K562 (cell line): ENCODE data around the gene PNPLA2. TPM values are rescaled to one million over a fixed set of nuclear protein-coding genes. Genes with fewer than 3 reads are reported as not detected.

Source experiments
- ATAC-seq: fragments of 200-7000 bp; cut with Tn5 transposase; 3 replicates; pipeline ENCODE4 v1.9.1; 2020; ENCODE audit warnings: moderate library complexity
- BruUV-seq: library from RNA; stranded (reverse); fragments of 400-500 nt; replicated peaks from 2 replicates; lab custom pipeline; 2021; lab: Mats Ljungman, UMichigan
- CTCF ChIA-PET: fragments of 300-600 bp; formaldehyde crosslinking; extraction: SDS; loops from one replicate; lab custom pipeline; 2021; ENCODE audit warnings: low intra/inter-chr PET ratio; lab: Yijun Ruan, JAX
- POLR2A ChIA-PET: fragments of 300-600, 350-650 bp; sonication (Branson Sonifier 250); formaldehyde crosslinking; extraction: SDS; loops from one replicate; lab custom pipeline; 2021; ENCODE audit warnings: antibody characterized with exemption, inconsistent platforms; lab: Yijun Ruan, JAX
- DNase-seq, 4 experiments: peaks; one replicate each; pipeline versions ENCODE4 v3.0.0 to v3.0.0-alpha.2; 2011 to 2018; ENCODE audit warnings: low spot score in 3 of 4, mixed read lengths in 3 of 4; ENCODE audit errors: extremely low read depth in 1 of 4
- FAIRE-seq: peaks from 2 replicates; lab custom pipeline; 2011; peaks lifted over from hg19 to GRCh38; lab: Jason Lieb, UNC
- H2AFZ ChIP-seq: 2 replicates; pipeline ENCODE4 v1.6.0; 2011; ENCODE audit warnings: low read depth, low read length, control low read depth, inconsistent platforms
- H3K27ac ChIP-seq: fragments of 200-600 bp; 3 replicates; pipeline ENCODE4 v1.8.0; 2011; ENCODE audit warnings: low read depth, mild to moderate bottlenecking, control low read depth, inconsistent platforms, low read length, moderate library complexity, mixed read lengths; ENCODE audit errors: extremely low read depth
- H3K27me3 ChIP-seq, 2 experiments: fragments of 300-600 bp in 1 of 2; 2 replicates in 1 of 2; 3 replicates in 1 of 2; pipeline versions ENCODE4 v1.6.0 to v1.8.0; 2011; ENCODE audit warnings: inconsistent platforms in 2 of 2, low read length in 2 of 2, mild to moderate bottlenecking in 1 of 2, mixed read lengths in 1 of 2, moderate library complexity in 1 of 2; ENCODE audit not compliant: control insufficient read depth in 2 of 2, insufficient read depth in 2 of 2
- H3K36me3 ChIP-seq: fragments of 300-600 bp; 3 replicates; pipeline ENCODE4 v1.8.0; 2011; ENCODE audit warnings: mild to moderate bottlenecking, low read length, inconsistent platforms; ENCODE audit not compliant: control insufficient read depth, insufficient read depth
- H3K4me1 ChIP-seq, 2 experiments: fragments of 200-600 bp in 1 of 2; replicated peaks in 1 of 2; 2 replicates in 1 of 2; 3 replicates in 1 of 2; pipeline versions ENCODE4 v1.5.1 to v1.8.0; 2011; ENCODE audit warnings: inconsistent platforms in 2 of 2, low read length in 2 of 2, mild to moderate bottlenecking in 1 of 2, mixed read lengths in 1 of 2, moderate library complexity in 1 of 2; ENCODE audit not compliant: control insufficient read depth in 2 of 2, insufficient read depth in 2 of 2
- H3K4me2 ChIP-seq: 2 replicates; pipeline ENCODE4 v1.6.1; 2011; ENCODE audit warnings: low read length, control low read depth, inconsistent platforms, mixed read lengths; ENCODE audit not compliant: insufficient read depth
- H3K4me3 ChIP-seq: fragments of 200-600 bp; sonication (generic), shearing (Covaris generic); 2 replicates; pipeline ENCODE4 v1.5.1; 2016; ENCODE audit warnings: control low read depth, inconsistent platforms
- H3K79me2 ChIP-seq: fragments of 200-600 bp; 3 replicates; pipeline ENCODE4 v1.8.0; 2011; ENCODE audit warnings: low read length, inconsistent platforms; ENCODE audit not compliant: control insufficient read depth, insufficient read depth
- H3K9ac ChIP-seq, 2 experiments: 2 replicates each; pipeline versions ENCODE4 v1.6.0 to v1.6.1; 2011; ENCODE audit warnings: low read depth in 2 of 2, low read length in 2 of 2, control low read depth in 1 of 2, inconsistent platforms in 1 of 2, mild to moderate bottlenecking in 1 of 2, mixed read lengths in 1 of 2; ENCODE audit not compliant: insufficient read depth in 1 of 2
- H3K9me1 ChIP-seq: one replicate; pipeline ENCODE4 v1.6.0; 2011; ENCODE audit warnings: inconsistent platforms, mild to moderate bottlenecking, low read length, moderate library complexity; ENCODE audit not compliant: control insufficient read depth, insufficient read depth
- H3K9me3 ChIP-seq: replicated peaks from 2 replicates; pipeline ENCODE4 v1.5.1; 2011; ENCODE audit warnings: low read depth, low read length, inconsistent platforms; ENCODE audit not compliant: control insufficient read depth, insufficient read depth
- H4K20me1 ChIP-seq: replicated peaks from 2 replicates; pipeline ENCODE4 v1.6.1; 2011; ENCODE audit warnings: low read length, inconsistent platforms, mixed read lengths; ENCODE audit not compliant: control insufficient read depth, insufficient read depth
- POLR2G ChIP-seq: fragments of 200-400 bp; formaldehyde crosslinking; IDR thresholded peaks from 2 replicates; pipeline ENCODE4 v1.6.1; 2017; ENCODE audit warnings: low read depth, mild to moderate bottlenecking, antibody characterized with exemption, low read length, moderate library complexity
- SREBF2 ChIP-seq: sonication (generic); formaldehyde crosslinking; IDR thresholded peaks from 2 replicates; pipeline ENCODE4 v1.4.0; 2020; ENCODE audit warnings: mild to moderate bottlenecking, missing genetic modification reagents
- ZFP36 ChIP-seq: fragments of 150-350 bp; IDR thresholded peaks from 2 replicates; pipeline ENCODE4 v1.6.1; 2018; ENCODE audit warnings: low read length, low read depth; ENCODE audit not compliant: partially characterized antibody
- ZNF324 ChIP-seq: fragments of 250-450 bp; sonication (Bioruptor Pico); IDR thresholded peaks from 2 replicates; pipeline ENCODE4 v1.4.0; 2020; ENCODE audit warnings: mild to moderate bottlenecking
- ZNF780A ChIP-seq: fragments of 250-450 bp; sonication (Bioruptor Pico); IDR thresholded peaks from 2 replicates; pipeline ENCODE4 v1.5.0; 2021; ENCODE audit warnings: mild to moderate bottlenecking
- WGBS: fragments of 100-300 bp; shearing (Covaris generic); methylation state at CpG from one replicate; pipeline ENCODE4 v1.1.6; 2016; ENCODE audit warnings: low coverage, mixed read lengths; ENCODE audit not compliant: insufficient coverage; ENCODE audit errors: missing lambda C conversion rate; 5-methylcytosine and 5-hydroxymethylcytosine counted together
- in situ Hi-C: fragments of 300-500 bp; cut with MboI; formaldehyde crosslinking; loops from 4 replicates; pipeline ENCODE4 v1.15.0; 2018; ENCODE audit warnings: inconsistent platforms, mixed read lengths
- intact Hi-C: fragments of 100-400 bp; cut with micrococcal nuclease; formaldehyde crosslinking; loops from 2 replicates; pipeline ENCODE4 v1.14.2; 2022
- polyA plus RNA-seq, 8 experiments: library from polyadenylated mRNA; depleted of rRNA in 4 of 8; stranded (reverse) in 5 of 8; unstranded in 3 of 8; fragments of >200 nt; fragmentation: Nextera tagmentation in 2 of 8; fragmentation: Illumina TruSeq in 1 of 8; extraction: Ambion mirVana in 2 of 8; extraction: Trizol in 1 of 8; gene quantifications; 2 replicates each; pipeline versions ENCODE4 v1.2.1 to v1.2.3, GENCODE V29; 2011 to 2014; ENCODE audit warnings: inconsistent platforms in 1 of 8, missing spikeins in 1 of 8
- total RNA-seq, 7 experiments: library from RNA; depleted of rRNA in 6 of 7; stranded (reverse); fragments of >200 nt in 6 of 7; fragmentation: Illumina TruSeq in 2 of 7; extraction: Trizol in 2 of 7; gene quantifications; 2 replicates each; pipeline versions ENCODE4 v1.2.1 to v1.2.3, GENCODE V29; 2011 to 2021; ENCODE audit warnings: low replicate concordance in 1 of 7
- TF ChIP-seq, protein P1 (sequence below): sonication (generic); formaldehyde crosslinking; IDR thresholded peaks from 2 replicates; pipeline ENCODE4 v1.8.1; 2023; ENCODE audit warnings: mild to moderate bottlenecking, missing genetic modification reagents

Gene PNPLA2
- total and polyA plus RNA-seq, 9 of the 15 experiments (the other 6 are each of a cell fraction or from before 2014, with no cell fraction given) = 0.39 to 87.1 (median 8.4) TPM

DNA sequence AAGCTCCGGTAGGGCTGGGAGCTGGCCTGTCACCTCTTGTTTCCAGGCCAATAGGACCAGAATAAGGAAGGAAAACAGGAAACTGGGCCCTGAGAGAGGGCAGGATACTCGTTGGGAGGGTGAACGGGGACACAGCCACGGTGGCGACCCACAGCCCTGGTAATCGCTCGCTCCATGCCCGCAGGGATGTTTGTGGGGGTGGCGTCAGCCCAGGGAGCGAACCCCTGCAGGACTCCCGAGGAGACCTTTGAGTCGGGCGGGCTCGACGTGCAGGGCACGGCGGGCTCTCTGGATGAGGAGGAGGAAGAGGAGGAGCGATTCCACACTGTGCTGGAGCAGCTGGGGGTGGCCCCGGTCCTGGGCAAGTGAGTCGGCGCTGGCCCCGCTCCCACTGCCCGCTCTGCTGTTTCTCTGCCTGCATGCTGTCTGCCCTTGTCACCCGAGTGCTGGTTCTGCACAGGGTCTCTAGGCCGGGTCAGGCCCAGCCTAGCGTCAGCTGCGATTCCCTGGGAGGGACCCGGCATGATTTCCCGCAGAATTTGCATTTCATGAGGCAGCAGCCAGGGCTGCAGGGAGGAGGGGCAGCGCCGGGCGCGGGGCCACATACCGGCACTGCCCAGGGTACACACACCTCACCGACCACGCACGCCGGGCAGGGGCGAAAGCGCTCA lies 10.6 kb downstream of the PNPLA2 start:
- Histone ChIP-seq H3K4me1 (peaks cover 32 to 96% of the 10 kb centered on the region in 2 experiments), H3K9me1 (peaks cover 5% of the 10 kb centered on the region), H3K79me2 (peaks cover 27% of the 10 kb centered on the region), H3K9me3 (no peaks in the 10 kb centered on the region), H3K4me3 (no peak overlapping the region), H3K27me3 (no peaks in the 10 kb centered on the region), H2AFZ (no peak overlapping the region), H3K9ac (no peak overlapping the region; a peak in 1 of 4 replicates), H3K27ac (no peak overlapping the region), H3K36me3 (peaks cover 19% of the 10 kb centered on the region; the same call in 1 of the 3 replicates), H4K20me1 (peaks cover 1% of the 10 kb centered on the region), H3K4me2 (no peak overlapping the region)
- intact Hi-C loops (no loop called here), in situ Hi-C loops (no loop called here)
- no TSS peak for BruUV-seq
- CTCF ChIA-PET = no interaction called here
- ATAC-seq (no peak), DNase-seq (no peak), FAIRE-seq (no peak)
- TF ChIP-seq POLR2G (0 out of 2 replicates have a peak, but pooled peaks have one; percentile 39), ZNF780A (no peak), ZNF324 (no peak)
- 94% methylated on average over 26 of the region's 40 CpGs for WGBS
- POLR2A ChIA-PET = interaction anchor here (0.8 to 3.2 kb wide), 5 partner anchors 9 to 18 kb away, joined by 3 to 13 read pairs (median 4); partner anchors contain the start of gene PNPLA2

DNA sequence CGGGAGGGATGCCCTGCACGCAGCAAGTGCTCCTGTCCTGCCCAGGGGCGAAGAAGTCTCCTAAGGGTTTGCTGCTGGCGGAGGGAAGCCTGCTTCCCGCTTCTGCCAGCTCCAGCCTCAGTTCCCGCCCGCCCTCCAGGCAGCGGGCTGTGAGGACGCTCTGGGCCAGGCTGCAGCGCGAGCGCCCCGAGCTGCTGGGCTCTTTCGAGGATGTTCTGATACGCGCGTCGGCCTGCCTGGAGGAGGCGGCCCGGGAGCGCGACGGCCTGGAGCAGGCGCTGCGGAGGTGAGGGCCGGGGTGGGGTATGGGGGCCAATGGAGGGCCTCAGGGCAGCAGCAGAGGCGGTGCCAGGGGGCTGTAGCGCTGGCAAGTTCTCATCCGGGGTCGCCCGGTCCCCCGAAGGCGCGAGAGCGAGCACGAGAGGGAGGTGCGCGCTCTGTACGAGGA lies 11.2 kb downstream of the PNPLA2 start:
- in situ Hi-C loops = no loop called here
- Histone ChIP-seq H3K27me3 (no peaks in the 10 kb centered on the region), H3K9me1 (peaks cover 5% of the 10 kb centered on the region), H3K79me2 (peaks cover 32% of the 10 kb centered on the region), H3K27ac (no peak overlapping the region), H4K20me1 (peaks cover 7% of the 10 kb centered on the region), H3K36me3 (peaks cover 20% of the 10 kb centered on the region; the same call in 1 of the 3 replicates), H3K9me3 (no peaks in the 10 kb centered on the region), H3K4me1 (peaks cover 33 to 96% of the 10 kb centered on the region in 2 experiments), H3K9ac (no peak overlapping the region), H3K4me3 (no peak overlapping the region), H2AFZ (no peak overlapping the region), H3K4me2 (no peak overlapping the region)
- no TSS peak for BruUV-seq
- TF ChIP-seq SREBF2 (CRISPR knock-in tag) = no peak
- TF ChIP-seq ZFP36 = peak; percentile 5
- TF ChIP-seq POLR2G = peak; percentile 15; the same call in 1 of the 2 replicates
- TF ChIP-seq, protein P1, sequence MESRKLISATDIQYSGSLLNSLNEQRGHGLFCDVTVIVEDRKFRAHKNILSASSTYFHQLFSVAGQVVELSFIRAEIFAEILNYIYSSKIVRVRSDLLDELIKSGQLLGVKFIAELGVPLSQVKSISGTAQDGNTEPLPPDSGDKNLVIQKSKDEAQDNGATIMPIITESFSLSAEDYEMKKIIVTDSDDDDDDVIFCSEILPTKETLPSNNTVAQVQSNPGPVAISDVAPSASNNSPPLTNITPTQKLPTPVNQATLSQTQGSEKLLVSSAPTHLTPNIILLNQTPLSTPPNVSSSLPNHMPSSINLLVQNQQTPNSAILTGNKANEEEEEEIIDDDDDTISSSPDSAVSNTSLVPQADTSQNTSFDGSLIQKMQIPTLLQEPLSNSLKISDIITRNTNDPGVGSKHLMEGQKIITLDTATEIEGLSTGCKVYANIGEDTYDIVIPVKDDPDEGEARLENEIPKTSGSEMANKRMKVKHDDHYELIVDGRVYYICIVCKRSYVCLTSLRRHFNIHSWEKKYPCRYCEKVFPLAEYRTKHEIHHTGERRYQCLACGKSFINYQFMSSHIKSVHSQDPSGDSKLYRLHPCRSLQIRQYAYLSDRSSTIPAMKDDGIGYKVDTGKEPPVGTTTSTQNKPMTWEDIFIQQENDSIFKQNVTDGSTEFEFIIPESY = peak; percentile 95
- ChIA-PET POLR2A (interaction anchor here (0.9 to 3.2 kb wide), 4 partner anchors 11 to 20 kb away, joined by 4 to 13 read pairs (median 6); partner anchors contain the start of genes PNPLA2 and RPLP2), CTCF (no interaction called here)
- WGBS = 97% methylated on average over 29 of the region's 39 CpGs
- ATAC-seq = no peak
- FAIRE-seq = no peak
- intact Hi-C loops = no loop called here
- DNase-seq = no peak
